Inflammatory macrophage treated with lipopolysaccharide for 4 hours (primary cell): ENCODE results near the gene AQP2.

Source experiments
- DNase-seq: peaks from one replicate; pipeline ENCODE4 v3.0.0-alpha.2; 2020

The AQP2 gene

DNA sequence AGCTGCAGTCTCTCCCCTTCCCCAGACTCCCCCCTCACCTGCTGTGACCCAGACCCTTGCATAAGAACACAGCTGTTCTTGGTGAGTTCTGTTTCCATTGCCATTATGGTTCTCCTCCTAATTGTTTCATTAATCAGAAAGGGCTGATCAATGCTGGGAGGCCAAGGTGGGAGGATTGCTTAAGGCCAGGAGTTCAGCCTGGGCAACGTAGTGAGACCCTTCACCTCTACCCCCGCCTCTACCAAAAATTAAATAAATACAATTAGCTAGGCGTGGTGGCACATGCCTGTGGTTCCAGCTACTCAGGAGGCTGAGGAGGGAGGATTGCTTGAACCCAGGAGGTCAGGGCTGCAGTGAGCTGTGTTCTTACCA lies 29.6 kb upstream of the AQP2 start:
- no peak for DNase-seq

DNA sequence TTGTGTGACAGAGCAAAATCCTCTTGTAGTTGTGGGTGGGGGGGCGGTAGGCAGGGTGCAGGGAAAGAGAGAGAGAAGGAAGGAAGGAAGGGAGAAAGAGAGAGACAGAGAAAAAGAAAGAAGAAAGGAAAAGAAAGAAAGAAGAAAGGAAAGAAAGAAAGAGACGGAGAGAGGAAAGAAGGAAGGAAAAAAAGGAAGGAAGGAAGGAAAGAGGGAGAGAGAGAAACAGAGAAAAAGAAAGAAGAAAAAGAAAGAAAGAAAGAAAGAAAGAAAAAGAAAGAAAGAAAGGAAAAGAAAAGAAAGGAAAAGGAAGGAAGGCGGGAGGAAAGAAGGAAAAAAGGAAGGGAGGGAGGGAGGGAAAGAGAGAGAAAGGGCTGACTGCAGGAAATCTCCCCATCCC lies 29.2 kb upstream of the AQP2 start:
- no peak for DNase-seq

DNA sequence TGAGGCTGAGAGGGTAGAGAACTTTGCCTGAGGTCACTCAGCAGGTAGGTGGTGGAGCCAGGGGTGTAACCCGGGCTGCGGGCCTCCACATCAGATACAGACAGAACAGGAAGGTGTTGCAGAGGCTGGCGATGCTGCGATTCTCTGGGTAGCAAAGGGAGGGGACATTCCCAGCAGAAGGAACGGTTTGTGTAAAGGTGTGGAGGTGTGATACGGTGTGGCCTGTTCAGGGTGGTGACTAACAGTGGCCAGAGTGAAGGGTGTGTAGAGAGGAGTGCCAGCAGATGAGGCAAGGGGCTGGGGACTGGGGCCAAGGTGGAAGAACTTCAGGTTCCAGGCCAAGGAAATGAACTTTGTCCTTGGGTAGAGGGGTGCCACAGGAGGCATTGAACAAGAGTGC lies 28.6 kb upstream of the AQP2 start:
- DNase-seq: no peak

DNA sequence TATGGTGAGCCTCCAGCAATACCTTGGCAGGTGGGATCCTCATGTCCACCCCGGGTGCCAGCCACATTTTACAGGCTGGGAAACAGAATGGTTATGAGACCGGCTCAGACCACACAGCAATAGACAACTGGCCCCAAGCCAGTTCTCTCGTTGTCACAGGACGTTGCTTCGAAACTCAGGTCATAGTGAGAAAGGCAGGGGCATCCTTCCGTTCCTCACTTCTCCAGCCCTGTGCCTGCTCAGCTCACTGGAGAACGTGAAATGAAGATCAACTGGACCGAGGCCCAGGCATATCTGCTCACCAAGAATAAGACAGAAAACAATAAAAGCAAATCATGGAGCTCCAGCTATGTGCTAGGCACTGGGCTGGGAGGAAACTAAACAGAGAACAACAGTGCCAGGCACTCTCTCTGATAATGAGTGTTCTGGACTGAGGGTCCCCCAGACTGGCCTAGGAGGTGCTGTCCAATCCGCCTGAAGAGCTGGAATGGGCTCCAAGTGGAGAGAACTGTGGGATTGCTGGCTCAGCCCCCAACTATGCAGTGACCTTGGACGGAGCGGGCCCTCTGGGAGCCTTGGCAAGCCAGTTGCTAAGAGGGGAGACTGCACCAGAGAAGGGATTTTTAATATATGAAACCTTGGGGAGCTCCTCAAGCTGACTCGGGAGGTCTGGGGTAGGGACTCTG lies 28.0 kb upstream of the AQP2 start:
- no peak for DNase-seq

DNA sequence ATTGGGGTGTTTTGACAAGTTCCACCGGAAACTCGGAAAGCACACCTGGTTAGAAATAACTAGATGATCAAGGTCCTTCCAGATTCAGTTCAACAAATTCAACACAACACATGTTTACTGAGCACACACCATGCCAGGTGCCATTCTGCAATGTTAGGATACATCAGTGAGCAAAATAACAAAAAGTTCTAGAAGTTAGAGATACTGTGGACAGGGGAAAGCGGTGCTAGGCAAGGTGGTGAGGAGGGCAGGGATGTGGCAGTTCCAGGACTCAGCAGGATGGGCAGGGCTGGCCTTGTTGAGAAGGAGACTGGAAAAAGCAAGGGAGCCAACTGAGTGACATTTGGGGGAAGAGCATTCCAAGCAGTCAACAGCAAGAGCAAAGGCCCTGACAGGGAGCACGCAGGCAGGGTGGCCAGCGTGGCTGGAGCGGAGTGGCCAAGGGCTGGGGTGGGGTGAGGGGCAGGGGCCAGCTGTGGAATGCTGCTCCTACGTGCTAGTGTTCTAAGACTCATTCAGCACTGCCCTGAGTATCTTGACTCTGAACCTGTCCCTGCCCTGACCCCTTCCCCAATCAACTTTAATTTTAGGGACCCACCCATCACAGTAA lies 27.4 kb upstream of the AQP2 start:
- no peak for DNase-seq

DNA sequence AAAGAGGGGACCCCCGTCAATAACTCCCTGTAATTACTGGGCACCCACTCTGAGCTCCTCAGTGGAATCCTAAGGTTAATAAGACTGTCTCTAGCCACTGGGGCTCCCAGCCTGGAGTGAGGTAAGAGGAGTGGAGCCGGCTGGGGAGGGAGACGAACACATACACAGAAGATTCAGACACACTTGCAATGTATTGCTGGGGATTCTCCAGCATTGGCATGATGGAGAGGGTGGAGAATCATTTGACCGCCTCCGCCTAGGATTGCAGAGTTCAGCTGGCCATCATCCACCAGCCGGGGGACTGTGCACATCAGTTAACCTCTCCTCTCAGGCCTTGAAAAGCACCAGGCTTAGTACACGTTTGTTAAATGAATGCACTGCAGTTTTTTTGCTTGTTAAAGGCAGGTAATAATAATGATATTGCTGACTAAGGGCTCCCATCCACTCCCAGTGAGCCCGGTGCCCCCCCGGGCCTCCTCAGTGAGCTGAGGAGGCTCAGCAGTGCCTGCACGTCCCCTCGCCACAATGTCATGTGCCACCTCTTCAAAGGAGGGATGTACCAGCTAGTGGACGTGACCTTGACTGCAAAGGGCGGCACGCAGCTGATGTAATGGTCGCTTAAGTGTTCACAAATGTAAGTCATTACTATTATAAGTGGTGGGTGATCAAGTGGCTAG lies 26.5 kb upstream of the AQP2 start:
- DNase-seq: no peak

DNA sequence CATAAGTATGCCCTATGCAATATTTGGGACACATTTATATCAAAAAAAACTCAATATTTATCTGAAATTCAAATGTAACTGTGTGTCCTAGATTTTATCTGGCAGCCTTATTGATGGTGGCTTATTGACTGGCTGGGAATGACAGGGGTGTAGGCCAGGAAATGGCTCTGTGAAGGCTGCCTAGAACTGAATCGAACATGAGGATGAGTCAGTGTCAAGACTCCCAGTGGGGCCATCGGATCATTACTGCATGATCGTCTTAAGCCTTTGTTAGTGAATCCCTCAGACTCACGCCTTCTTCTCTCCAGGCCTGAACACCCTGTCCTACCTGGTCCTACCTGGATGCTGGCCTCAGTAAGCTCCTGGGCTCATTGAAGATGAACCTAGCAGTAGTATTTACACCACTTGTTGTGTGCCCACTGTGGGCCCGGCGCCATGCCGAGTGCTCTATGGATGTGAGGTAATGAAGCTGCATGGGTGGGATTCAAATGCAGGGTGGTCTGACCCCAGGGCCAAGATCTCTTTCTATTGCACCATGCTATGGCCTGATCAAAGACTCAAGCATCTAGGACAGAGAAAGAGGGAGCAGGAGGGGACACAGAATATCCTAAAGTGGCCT lies 25.8 kb upstream of the AQP2 start:
- DNase-seq: no peak

DNA sequence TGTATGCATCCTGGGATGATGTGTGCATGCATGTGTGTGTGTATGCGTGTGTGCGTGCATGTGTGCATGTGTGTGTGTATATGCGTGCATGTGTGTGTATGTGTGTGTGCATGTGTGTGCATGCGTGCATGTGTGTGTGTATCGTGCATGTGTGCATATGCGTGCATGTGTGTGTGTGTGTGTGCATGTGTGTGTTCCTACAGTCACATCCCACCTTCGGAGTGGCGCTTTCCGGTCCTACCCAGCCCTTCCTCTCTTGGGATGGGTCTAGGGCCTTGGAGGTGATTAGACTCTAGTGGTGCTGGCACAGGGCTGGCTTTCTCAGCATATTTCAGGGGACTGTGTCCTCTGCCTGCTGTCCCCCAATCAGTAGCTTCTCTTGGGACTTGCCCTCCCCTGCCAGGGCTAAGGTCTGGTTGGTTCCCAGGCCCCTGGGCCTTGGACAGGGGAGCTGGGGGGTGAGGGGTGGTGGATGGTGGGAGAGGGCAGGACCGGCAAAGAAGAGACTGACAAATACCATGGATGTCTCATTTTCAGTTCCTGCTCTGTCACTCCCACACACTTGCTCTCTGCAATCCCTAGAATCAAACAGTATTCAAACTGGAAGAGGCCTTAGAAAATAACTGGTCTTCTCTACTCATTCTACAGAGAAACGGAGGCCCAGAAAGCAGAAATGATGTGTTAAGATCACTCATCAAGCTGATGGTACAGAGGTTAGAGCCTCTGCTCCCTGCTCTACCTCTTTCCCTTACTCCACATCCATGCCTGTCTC lies 24.9 kb upstream of the AQP2 start:
- DNase-seq: peak; percentile 80

DNA sequence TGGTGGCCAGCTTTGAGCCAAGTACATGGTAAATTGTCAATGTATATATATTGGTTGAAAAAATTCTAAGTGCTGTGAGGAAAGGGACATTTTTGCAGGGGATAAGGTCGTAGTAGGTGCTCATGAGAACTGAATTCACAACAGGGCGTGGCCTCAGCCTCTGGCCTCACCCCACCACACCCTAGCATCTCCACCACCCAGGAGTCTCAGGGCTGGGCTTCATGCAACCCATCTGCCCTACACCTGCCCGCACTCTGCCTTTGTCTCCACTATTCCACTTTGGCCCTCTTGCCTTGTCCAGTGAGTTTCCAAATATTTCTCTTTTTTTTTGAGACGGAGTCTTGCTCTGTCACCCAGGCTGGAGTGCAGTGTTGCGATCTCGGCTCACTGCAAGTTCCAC lies 22.1 kb upstream of the AQP2 start:
- DNase-seq: no peak

DNA sequence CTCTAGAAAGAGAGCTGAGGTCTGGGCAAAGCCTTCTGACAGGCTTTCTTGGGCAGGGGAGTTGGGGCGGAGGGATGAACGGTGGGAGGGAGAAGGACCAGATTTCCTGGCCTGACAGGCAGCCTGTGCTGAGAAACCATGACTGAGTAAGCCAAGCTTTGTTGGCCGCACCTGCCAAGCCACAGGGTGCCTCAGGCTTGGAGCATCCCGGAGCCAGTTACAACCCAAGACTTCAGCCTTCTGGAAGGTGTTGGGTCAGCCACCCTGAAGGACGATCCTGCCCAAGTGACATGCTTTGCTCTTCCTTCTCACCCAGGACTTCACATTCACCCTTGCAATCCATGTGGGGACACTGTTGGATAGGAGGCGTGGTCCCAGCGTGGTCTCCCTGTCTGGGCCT lies 21.0 kb upstream of the AQP2 start:
- DNase-seq: no peak

DNA sequence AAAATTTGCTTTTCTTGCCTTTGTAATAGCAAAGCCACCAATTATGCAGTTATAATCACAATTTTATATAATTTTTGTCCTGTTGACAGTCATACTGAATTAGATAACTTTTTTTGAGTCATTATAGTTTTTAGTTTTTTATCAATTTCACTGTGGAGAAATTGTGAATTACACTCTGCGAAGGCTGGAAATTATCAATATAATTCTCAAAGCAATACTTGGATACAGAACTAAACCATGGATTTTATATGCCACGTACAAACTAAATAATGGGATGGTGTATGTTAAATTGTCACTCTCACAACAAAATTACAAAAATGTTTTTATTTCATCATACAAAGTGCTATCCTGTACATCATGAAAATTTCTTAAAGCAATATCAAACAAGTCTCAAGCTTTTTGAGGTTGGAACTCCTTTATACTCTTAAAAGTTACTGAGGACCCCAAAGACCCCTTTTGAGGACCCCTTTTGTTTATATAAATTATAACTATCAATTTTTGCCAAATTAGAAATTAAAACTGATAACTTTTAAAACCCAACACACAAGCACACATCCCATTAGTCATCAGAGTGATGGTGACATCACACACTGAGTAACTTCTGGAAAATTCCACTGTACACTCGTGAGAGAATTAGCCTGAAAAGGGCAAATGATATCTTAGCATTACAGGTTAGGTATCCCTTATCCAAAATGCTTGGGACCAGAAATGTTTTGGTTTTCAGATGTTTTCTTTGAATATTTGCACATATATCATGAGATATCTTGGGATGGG lies 19.8 kb upstream of the AQP2 start:
- DNase-seq: peak; percentile 87

DNA sequence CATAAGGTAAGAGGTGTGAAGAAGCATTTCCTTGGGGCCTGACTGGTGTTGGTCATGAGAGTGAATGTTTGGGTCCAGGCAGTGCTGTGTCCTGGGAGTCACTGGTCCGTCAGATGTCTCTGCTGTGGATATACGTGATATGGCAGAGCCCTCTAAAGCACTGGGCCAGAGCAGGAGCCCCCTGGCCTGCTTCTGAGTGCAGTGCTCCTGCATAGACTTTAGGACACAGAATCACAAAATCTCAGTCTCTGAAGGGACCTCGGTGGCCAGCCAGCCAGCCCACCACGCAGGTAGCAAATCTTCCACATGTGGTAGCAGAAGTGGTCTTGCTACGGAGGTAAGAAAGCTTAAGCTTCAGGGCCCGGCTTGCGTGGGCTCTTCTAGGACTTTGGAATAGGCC lies 18.5 kb upstream of the AQP2 start:
- no peak for DNase-seq

DNA sequence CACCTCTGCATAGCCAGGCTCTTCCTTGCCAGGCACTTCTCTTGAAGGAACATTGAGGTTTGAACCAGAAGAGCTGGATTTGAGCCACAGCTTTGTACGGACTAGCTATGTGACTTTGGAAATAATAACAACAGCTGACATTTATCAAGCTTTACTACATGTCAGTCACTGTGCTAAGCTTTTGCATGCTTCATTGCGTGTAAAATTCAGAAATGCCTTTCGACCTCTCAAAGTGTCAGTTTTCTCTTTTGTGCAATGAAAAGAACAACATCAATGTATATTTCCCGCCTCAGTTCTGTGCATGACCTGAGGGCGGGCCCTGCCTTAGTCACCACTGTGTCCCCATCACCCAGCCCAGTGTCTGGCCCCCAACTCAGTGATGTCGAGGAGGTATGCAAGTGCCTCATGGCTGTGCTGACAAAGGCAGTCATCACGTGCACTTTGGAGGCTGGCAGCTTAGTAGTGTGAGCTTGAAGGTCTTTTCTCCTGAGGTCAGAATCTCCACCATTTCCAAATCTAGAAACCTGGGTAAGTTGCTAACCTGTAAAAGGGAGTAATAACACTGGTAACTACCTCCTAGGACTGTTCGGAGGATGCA lies 17.9 kb upstream of the AQP2 start:
- no peak for DNase-seq

DNA sequence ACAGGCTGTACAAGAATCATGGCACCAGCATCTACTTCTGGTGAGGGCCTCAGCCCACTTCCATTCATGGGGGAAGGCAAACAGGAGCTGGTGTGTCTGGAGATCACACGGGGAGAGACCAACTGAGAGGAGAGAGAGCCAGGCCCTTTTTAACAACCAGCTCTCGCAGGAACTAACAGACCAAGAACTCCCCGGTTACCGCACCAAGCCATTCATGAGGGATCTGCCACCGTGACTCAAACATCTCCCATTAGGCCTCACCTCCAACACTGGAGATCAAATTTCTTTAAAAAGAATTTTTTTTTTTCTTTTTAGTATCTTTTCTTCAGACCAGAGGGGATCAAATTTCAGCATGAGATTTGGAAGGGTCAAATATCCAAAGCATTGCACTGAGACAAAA lies 16.7 kb upstream of the AQP2 start:
- no peak for DNase-seq

DNA sequence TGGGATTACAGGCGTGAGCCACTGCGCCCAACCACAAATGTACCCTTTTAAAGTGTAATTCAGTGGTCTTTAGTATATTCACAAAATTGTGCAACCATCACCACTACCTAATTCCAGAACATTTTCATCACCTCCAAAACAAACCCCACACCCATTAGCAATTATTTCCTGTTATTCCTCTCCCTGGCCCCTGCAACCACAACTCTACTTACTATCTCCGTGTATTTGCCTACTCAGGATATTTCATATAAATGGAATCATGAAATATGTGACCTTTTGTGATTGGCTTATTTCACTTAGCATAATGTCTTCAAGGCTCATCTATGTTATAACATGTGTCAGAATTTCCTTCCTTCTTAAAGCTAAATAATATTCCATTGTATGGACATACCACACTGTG lies 16.0 kb upstream of the AQP2 start:
- no peak for DNase-seq

DNA sequence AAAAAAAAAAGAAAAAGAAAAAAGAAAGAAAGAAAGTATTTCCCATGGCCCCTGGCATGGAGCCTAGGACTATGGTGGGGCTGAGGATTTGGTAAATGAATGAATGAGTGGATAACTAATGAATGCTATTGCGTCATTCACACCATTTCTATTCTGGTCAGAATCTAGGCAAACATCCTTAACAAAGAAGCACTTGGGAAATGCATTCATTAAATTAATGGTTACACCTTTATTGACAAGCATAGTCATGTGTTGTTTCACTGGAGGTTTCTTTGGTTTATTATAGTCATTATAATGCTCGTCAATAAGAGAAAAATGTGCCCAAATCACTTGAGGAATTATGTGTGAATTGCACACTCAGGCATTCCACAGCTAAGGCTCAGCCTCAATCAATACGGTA lies 13.6 kb upstream of the AQP2 start:
- DNase-seq: no peak

DNA sequence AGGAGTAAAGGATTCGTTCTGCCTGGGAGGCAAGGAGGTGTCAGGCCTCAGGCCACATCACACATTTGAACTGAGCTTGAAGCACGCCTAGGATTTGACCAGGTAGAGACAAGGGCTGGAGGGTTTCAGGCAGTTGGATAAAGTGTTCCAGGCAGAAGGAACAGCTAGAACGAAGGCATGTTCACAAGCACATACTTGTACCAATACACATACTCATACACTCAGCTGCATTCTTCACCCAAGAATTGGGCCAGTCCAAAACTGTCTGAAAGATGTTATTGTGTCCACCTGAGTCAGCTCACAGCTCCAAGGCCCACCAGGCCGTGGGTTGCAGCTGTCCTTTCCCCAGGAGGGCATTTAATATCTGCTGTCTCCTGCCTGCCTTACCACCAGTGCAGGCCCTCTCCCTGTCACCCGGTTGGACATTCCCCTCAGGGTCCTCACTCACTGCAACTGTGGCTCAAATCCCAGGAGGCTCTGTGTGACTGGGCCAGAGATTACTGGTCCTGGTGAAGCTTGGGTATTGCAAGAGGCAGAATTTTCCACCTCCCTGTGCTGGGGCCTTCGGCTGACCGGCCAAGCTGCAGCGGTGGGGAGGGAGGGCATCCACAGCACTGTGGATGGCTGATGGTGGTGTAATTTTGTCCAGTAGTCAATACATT lies 12.8 kb upstream of the AQP2 start:
- DNase-seq: no peak

DNA sequence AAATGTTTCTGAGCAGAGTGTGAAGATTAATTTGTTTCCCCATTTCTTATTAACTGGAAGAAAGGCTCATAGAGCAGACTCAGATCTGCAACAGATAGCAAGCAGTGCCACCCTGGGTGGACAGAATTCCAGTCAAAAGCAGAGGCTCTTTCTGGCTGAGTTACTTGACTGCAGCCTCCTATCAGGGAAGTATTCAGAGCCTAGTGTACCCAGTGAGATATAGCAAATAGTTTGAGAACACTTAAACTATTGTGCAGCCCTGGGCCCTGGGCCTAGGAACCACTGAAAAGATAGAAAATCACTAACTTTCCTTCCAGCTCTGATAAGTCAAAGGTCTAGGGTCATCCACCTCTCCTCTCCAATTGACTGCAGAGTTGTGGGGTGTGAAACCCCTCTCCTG lies 11.2 kb upstream of the AQP2 start:
- DNase-seq: no peak

DNA sequence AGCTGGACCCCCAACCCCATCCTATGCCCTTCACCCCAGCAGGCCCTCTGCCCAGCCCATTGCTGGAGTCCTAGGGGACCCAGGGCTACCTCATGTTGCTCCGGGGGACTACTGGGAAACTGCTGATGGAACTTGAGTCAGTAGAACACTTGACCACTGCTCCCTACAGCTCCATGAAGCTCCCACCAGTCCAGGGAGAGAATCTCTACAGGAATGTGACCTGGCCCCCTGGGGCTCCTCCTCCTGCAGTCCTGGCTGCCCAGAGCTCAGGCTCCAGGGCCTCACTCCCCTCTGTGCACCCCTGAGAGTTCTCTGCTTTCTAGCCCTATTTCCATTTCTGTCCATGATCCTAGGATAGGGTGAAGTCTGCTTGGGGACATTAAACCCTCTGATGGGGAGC lies 10.8 kb upstream of the AQP2 start:
- no peak for DNase-seq

DNA sequence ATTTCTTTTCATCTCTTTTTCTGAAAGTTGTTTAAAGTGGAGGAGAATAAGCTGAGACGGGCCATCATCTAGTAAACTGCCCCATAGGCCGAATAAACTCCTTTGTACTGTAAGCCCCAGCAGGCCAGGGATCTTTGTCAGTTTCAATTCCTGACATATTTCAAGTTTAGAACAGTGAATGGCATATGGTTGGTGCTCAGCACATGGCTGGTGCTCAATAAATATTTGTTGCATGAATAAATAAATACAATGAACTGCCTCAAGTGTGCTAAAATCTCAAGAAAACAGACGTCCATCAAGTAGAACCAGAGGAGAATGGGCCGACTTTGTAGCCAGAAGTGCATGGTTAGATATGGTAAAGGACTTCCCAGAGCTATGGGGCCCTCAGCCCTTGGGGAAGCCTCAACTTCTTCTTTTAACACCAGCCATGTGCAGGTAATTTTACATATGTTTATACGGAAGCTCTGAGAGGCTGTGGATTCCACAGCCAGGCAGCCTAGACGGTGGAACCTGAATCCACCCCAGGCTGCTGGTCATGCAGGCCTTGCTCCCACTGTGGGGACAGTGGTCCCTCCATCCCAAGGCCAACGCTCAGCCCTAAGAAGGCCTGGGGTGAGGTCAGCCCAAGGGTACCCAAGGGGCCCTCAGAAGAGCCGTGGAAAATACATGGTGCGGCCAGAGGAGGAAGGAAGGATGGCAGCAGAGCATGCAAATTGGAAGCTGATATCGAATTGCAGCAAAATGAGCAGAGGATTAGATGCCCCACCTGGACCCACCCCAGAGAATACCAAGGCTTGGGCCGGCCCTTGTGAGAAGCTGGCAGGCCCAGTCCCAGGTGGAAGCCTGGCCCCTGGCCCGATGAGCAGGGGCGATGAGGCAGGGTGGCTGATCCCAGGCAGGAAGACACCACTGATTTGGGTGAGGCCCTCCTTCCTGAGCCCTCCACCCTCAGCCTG lies 8.7 kb upstream of the AQP2 start:
- DNase-seq: no peak

DNA sequence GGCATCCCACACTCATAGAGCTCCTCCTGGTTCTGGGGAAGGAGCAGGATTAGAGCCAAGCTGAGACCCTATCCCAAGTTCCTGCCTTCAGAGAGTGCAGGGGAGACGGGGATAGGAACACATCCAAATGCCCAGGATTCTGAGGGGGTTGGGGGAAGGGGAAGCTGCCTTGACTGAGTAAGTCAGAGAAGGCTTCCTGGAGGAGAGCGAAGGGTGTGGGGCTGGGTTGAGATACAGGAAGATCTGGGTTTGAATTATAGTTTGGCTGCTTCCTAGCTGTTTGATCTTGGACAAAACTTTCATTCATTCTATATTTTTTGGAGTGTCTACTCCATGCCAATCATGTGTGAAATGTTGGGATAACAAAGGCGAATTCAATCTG lies 8.0 kb upstream of the AQP2 start:
- no peak for DNase-seq
